ENCODE results near the gene TBC1D8.

GRCh38 chr2:101032084-101032776 is 119.0 kb downstream of the TBC1D8 start:
- no peak for TF ChIP-seq SIN3A (conservative IDR thresholded peaks at IDR 0.05 in 1 of 2, IDR thresholded peaks at IDR 0.05 in 1 of 2; ENCODE audit: low read depth in 1 of 2, low read length in 2 of 2)
- no peak for TF ChIP-seq POLR2AphosphoS5 (IDR thresholded peaks at IDR 0.05; ENCODE audit: low read depth, low read length)
- no peak for TF ChIP-seq CEBPB (IDR thresholded peaks at IDR 0.05; ENCODE audit: low read depth, low read length)
